GM23338 (cell line): ENCODE results near the gene KIAA1328. TPM values are rescaled to one million over a fixed set of nuclear protein-coding genes. Genes with fewer than 3 reads are reported as not detected.

Experiments used
- ATAC-seq: fragments of 200-7000 bp; cut with Tn5 transposase; 3 replicates; pipeline ENCODE4 v1.9.1; 2020
- DNase-seq: peaks from one replicate; pipeline ENCODE4 v3.0.0-alpha.2; 2015; ENCODE audit warnings: low spot score
- H2AFZ ChIP-seq: fragments of 200-600 bp; sonication (generic); 2 replicates; pipeline ENCODE4 v1.8.0; 2016; ENCODE audit warnings: antibody characterized with exemption, mild to moderate bottlenecking, moderate library complexity
- H3F3A ChIP-seq: fragments of 200-600 bp; sonication (generic); replicated peaks from 2 replicates; pipeline ENCODE4 v1.8.0; 2017; ENCODE audit warnings: antibody characterized with exemption, mixed run types, low read depth
- H3K27ac ChIP-seq: fragments of 200-600 bp; sonication (generic); 2 replicates; pipeline ENCODE4 v1.6.1; 2016; ENCODE audit warnings: low read depth
- H3K27me3 ChIP-seq: fragments of 200-600 bp; sonication (generic); 2 replicates; pipeline ENCODE4 v1.8.0; 2016; ENCODE audit warnings: mild to moderate bottlenecking, mixed run types, moderate library complexity; ENCODE audit not compliant: insufficient read depth
- H3K36me3 ChIP-seq: fragments of 200-600 bp; sonication (generic); 2 replicates; pipeline ENCODE4 v1.8.0; 2016; ENCODE audit warnings: mild to moderate bottlenecking; ENCODE audit not compliant: insufficient read depth
- H3K4me1 ChIP-seq: fragments of 200-600 bp; sonication (generic); 2 replicates; pipeline ENCODE4 v1.8.0; 2016; ENCODE audit warnings: mild to moderate bottlenecking, moderate library complexity; ENCODE audit not compliant: insufficient read depth
- H3K4me2 ChIP-seq: fragments of 200-600 bp; sonication (generic); 2 replicates; pipeline ENCODE4 v1.7.1; 2017; ENCODE audit warnings: mixed run types
- H3K4me3 ChIP-seq: fragments of 200-600 bp; sonication (generic); 2 replicates; pipeline ENCODE4 v1.6.1; 2016; ENCODE audit warnings: mixed run types
- H3K79me2 ChIP-seq: fragments of 200-600 bp; sonication (generic); replicated peaks from 2 replicates; pipeline ENCODE4 v1.8.0; 2017; ENCODE audit warnings: mild to moderate bottlenecking; ENCODE audit not compliant: insufficient read depth
- H3K9me2 ChIP-seq: fragments of 200-600 bp; sonication (generic); 2 replicates; pipeline ENCODE4 v1.8.0; 2017; ENCODE audit not compliant: insufficient read depth
- H4K20me1 ChIP-seq: fragments of 200-600 bp; sonication (generic); replicated peaks from 2 replicates; pipeline ENCODE4 v1.8.0; 2017; ENCODE audit warnings: mild to moderate bottlenecking; ENCODE audit not compliant: insufficient read depth
- H3K27ac Mint-ChIP-seq: 2 replicates; pipeline ENCODE4 v1.8.0; 2020; ENCODE audit warnings: inconsistent platforms, mild to moderate bottlenecking, moderate library complexity, mixed read lengths
- H3K27me3 Mint-ChIP-seq: 3 replicates; pipeline ENCODE4 v1.8.0; 2022; ENCODE audit warnings: low read depth, mild to moderate bottlenecking, moderate library complexity, mixed read lengths, inconsistent platforms; ENCODE audit not compliant: insufficient read depth, poor library complexity
- H3K36me3 Mint-ChIP-seq: 3 replicates; pipeline ENCODE4 v1.8.0; 2021; ENCODE audit warnings: low read depth, mild to moderate bottlenecking, inconsistent platforms, moderate library complexity, mixed read lengths
- H3K4me1 Mint-ChIP-seq: 3 replicates; pipeline ENCODE4 v1.8.0; 2020; ENCODE audit warnings: mild to moderate bottlenecking, inconsistent platforms, mixed read lengths
- H3K4me3 Mint-ChIP-seq: 3 replicates; pipeline ENCODE4 v1.8.0; 2021; ENCODE audit warnings: moderate library complexity, mild to moderate bottlenecking, inconsistent platforms, mixed read lengths
- H3K9me3 Mint-ChIP-seq: 3 replicates; pipeline ENCODE4 v1.8.0; 2020; ENCODE audit warnings: moderate library complexity, mild to moderate bottlenecking, inconsistent platforms, mixed read lengths
- CREB1 ChIP-seq: fragments of 250-450 bp; sonication (Bioruptor Pico); IDR thresholded peaks from 2 replicates; pipeline ENCODE4 v1.5.0; 2020; ENCODE audit warnings: low read depth, mild to moderate bottlenecking, moderate library complexity
- ETS1 ChIP-seq: IDR thresholded peaks from 2 replicates; pipeline ENCODE4 v1.6.1; 2016; ENCODE audit warnings: antibody characterized with exemption
- EZH2 ChIP-seq: fragments of 200-600 bp; sonication (generic); IDR thresholded peaks from one replicate; pipeline ENCODE4 v1.8.0; 2017; ENCODE audit warnings: antibody characterized with exemption, mild to moderate bottlenecking, low read depth; ENCODE audit not compliant: unreplicated experiment
- EZH2phosphoT487 ChIP-seq: fragments of 200-600 bp; sonication (generic); IDR thresholded peaks from one replicate; pipeline ENCODE4 v1.8.1; 2018; ENCODE audit warnings: antibody characterized with exemption; ENCODE audit not compliant: unreplicated experiment
- JUNB ChIP-seq: IDR thresholded peaks from one replicate; pipeline ENCODE4 v1.6.1; 2016; ENCODE audit warnings: antibody characterized with exemption; ENCODE audit not compliant: unreplicated experiment
- NANOG ChIP-seq: IDR thresholded peaks from 2 replicates; pipeline ENCODE4 v1.6.1; 2016; ENCODE audit warnings: antibody characterized with exemption, borderline replicate concordance
- POLR2AphosphoS5 ChIP-seq: IDR thresholded peaks from 2 replicates; pipeline ENCODE4 v1.6.1; 2016; ENCODE audit warnings: antibody characterized with exemption, low read depth
- REST ChIP-seq: IDR thresholded peaks from one replicate; pipeline ENCODE4 v1.6.1; 2018; ENCODE audit warnings: antibody characterized with exemption; ENCODE audit not compliant: unreplicated experiment
- STAT1 ChIP-seq: IDR thresholded peaks from one replicate; pipeline ENCODE4 v1.6.1; 2016; ENCODE audit warnings: antibody characterized with exemption; ENCODE audit not compliant: unreplicated experiment
- ZNF114 ChIP-seq: fragments of 250-450 bp; sonication (Bioruptor Pico); IDR thresholded peaks from 2 replicates; pipeline ENCODE4 v1.5.0; 2020; ENCODE audit warnings: mild to moderate bottlenecking, moderate library complexity
- ZNF331 ChIP-seq: fragments of 250-450 bp; sonication (Bioruptor Pico); IDR thresholded peaks from 2 replicates; pipeline ENCODE4 v1.5.0; 2020; ENCODE audit warnings: low read depth, mild to moderate bottlenecking, moderate library complexity
- polyA plus RNA-seq: library from polyadenylated mRNA; unstranded; fragments of >200 nt; fragmentation: Nextera tagmentation; extraction: Ambion mirVana; gene quantifications from 2 replicates; pipeline ENCODE4 v1.2.1, GENCODE V29; 2016
- total RNA-seq: library from RNA; depleted of rRNA; stranded (reverse); fragments of >200 nt; shearing (Covaris generic); gene quantifications from 2 replicates; pipeline ENCODE4 v1.2.3, GENCODE V29; 2014
- TF ChIP-seq, protein P1 (sequence below), 2 experiments: fragments of 200-600 bp in 1 of 2; sonication (generic) in 1 of 2; conservative IDR thresholded peaks; 2 replicates each; pipeline versions ENCODE4 v1.5.1 to v1.6.1; 2016 to 2017; ENCODE audit warnings: antibody characterized with exemption in 2 of 2, low read depth in 2 of 2, mild to moderate bottlenecking in 2 of 2, moderate library complexity in 1 of 2
- TF ChIP-seq, protein P2 (sequence below): fragments of 250-450 bp; sonication (Bioruptor Pico); IDR thresholded peaks from 2 replicates; pipeline ENCODE4 v1.5.0; 2020; ENCODE audit warnings: mild to moderate bottlenecking, moderate library complexity

The KIAA1328 gene
- total and polyA plus RNA-seq, 2 experiments from 2014 or later: 5.2 to 8.4 TPM

DNA sequence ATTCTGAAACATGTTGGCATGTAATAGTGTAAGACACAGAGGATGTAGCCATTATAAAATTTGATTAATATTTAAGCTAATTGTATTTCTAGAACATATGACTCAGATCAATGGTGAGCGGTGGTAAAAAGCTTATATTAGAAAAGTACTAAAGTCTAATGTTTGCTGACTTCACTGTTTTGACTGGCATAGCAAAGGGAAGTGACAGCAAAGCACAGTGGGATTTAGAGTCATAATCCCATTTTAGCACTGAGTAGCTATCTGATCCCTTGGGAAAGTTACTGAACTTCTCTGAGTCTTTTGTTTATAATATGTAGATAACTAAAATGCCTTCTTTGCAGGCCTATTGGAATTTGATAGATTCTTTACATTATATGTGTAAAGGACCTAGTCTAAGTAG is 60.4 kb downstream of the KIAA1328 start:
- no peaks in the 10 kb centered on the region for H3K9me2 ChIP-seq
- H3K4me3 ChIP-seq: no peak overlapping the region
- no peak overlapping the region for H3K27ac Mint-ChIP-seq
- peaks cover 15% of the 10 kb centered on the region for H3K4me1 Mint-ChIP-seq
- no peaks in the 10 kb centered on the region for H3K9me3 Mint-ChIP-seq
- H4K20me1 ChIP-seq: no peaks in the 10 kb centered on the region
- no peaks in the 10 kb centered on the region for H3K79me2 ChIP-seq
- no peaks in the 10 kb centered on the region for H3K36me3 ChIP-seq
- H3F3A ChIP-seq: no peaks in the 10 kb centered on the region
- no peak for ATAC-seq
- H3K36me3 Mint-ChIP-seq: no peaks in the 10 kb centered on the region
- no peak overlapping the region for H2AFZ ChIP-seq
- no peak overlapping the region for H3K4me3 Mint-ChIP-seq
- TF ChIP-seq ETS1 (no peak), STAT1 (no peak), NANOG (no peak), ZNF114 (CRISPR knock-in tag) (no peak), ZNF331 (no peak), EZH2phosphoT487 (no peak), REST (no peak), CREB1 (CRISPR knock-in tag) (no peak), JUNB (no peak), POLR2AphosphoS5 (no peak), EZH2 (no peak)
- TF ChIP-seq, protein P1, sequence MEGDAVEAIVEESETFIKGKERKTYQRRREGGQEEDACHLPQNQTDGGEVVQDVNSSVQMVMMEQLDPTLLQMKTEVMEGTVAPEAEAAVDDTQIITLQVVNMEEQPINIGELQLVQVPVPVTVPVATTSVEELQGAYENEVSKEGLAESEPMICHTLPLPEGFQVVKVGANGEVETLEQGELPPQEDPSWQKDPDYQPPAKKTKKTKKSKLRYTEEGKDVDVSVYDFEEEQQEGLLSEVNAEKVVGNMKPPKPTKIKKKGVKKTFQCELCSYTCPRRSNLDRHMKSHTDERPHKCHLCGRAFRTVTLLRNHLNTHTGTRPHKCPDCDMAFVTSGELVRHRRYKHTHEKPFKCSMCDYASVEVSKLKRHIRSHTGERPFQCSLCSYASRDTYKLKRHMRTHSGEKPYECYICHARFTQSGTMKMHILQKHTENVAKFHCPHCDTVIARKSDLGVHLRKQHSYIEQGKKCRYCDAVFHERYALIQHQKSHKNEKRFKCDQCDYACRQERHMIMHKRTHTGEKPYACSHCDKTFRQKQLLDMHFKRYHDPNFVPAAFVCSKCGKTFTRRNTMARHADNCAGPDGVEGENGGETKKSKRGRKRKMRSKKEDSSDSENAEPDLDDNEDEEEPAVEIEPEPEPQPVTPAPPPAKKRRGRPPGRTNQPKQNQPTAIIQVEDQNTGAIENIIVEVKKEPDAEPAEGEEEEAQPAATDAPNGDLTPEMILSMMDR (conservative IDR thresholded peaks at IDR 0.05; ENCODE audit: low read depth in 2 of 2): no peak
- TF ChIP-seq, protein P2, sequence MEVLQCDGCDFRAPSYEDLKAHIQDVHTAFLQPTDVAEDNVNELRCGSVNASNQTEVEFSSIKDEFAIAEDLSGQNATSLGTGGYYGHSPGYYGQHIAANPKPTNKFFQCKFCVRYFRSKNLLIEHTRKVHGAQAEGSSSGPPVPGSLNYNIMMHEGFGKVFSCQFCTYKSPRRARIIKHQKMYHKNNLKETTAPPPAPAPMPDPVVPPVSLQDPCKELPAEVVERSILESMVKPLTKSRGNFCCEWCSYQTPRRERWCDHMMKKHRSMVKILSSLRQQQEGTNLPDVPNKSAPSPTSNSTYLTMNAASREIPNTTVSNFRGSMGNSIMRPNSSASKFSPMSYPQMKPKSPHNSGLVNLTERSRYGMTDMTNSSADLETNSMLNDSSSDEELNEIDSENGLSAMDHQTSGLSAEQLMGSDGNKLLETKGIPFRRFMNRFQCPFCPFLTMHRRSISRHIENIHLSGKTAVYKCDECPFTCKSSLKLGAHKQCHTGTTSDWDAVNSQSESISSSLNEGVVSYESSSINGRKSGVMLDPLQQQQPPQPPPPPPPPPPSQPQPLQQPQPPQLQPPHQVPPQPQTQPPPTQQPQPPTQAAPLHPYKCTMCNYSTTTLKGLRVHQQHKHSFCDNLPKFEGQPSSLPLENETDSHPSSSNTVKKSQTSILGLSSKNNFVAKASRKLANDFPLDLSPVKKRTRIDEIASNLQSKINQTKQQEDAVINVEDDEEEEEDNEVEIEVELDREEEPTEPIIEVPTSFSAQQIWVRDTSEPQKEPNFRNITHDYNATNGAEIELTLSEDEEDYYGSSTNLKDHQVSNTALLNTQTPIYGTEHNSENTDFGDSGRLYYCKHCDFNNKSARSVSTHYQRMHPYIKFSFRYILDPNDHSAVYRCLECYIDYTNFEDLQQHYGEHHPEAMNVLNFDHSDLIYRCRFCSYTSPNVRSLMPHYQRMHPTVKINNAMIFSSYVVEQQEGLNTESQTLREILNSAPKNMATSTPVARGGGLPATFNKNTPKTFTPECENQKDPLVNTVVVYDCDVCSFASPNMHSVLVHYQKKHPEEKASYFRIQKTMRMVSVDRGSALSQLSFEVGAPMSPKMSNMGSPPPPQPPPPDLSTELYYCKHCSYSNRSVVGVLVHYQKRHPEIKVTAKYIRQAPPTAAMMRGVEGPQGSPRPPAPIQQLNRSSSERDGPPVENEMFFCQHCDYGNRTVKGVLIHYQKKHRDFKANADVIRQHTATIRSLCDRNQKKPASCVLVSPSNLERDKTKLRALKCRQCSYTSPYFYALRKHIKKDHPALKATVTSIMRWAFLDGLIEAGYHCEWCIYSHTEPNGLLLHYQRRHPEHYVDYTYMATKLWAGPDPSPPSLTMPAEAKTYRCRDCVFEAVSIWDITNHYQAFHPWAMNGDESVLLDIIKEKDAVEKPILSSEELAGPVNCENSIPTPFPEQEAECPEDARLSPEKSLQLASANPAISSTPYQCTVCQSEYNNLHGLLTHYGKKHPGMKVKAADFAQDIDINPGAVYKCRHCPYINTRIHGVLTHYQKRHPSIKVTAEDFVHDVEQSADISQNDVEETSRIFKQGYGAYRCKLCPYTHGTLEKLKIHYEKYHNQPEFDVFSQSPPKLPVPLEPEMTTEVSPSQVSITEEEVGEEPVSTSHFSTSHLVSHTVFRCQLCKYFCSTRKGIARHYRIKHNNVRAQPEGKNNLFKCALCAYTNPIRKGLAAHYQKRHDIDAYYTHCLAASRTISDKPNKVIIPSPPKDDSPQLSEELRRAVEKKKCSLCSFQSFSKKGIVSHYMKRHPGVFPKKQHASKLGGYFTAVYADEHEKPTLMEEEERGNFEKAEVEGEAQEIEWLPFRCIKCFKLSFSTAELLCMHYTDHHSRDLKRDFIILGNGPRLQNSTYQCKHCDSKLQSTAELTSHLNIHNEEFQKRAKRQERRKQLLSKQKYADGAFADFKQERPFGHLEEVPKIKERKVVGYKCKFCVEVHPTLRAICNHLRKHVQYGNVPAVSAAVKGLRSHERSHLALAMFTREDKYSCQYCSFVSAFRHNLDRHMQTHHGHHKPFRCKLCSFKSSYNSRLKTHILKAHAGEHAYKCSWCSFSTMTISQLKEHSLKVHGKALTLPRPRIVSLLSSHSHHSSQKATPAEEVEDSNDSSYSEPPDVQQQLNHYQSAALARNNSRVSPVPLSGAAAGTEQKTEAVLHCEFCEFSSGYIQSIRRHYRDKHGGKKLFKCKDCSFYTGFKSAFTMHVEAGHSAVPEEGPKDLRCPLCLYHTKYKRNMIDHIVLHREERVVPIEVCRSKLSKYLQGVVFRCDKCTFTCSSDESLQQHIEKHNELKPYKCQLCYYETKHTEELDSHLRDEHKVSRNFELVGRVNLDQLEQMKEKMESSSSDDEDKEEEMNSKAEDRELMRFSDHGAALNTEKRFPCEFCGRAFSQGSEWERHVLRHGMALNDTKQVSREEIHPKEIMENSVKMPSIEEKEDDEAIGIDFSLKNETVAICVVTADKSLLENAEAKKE (CRISPR knock-in tag): no peak
- peaks cover 6% of the 10 kb centered on the region; the same call in 1 of the 2 replicates for H3K4me1 ChIP-seq
- no peak overlapping the region for H3K4me2 ChIP-seq
- no peaks in the 10 kb centered on the region for H3K27me3 ChIP-seq
- H3K27ac ChIP-seq: no peak overlapping the region
- DNase-seq: no peak
- H3K27me3 Mint-ChIP-seq: no peaks in the 10 kb centered on the region
